ENCODE results near the gene FBF1.
"Not testable (repeated sequence)": the region's sequence is repeated elsewhere in the genome, so short reads cannot be mapped to it uniquely, and the experiment has no call there.

The FBF1 gene

DNA sequence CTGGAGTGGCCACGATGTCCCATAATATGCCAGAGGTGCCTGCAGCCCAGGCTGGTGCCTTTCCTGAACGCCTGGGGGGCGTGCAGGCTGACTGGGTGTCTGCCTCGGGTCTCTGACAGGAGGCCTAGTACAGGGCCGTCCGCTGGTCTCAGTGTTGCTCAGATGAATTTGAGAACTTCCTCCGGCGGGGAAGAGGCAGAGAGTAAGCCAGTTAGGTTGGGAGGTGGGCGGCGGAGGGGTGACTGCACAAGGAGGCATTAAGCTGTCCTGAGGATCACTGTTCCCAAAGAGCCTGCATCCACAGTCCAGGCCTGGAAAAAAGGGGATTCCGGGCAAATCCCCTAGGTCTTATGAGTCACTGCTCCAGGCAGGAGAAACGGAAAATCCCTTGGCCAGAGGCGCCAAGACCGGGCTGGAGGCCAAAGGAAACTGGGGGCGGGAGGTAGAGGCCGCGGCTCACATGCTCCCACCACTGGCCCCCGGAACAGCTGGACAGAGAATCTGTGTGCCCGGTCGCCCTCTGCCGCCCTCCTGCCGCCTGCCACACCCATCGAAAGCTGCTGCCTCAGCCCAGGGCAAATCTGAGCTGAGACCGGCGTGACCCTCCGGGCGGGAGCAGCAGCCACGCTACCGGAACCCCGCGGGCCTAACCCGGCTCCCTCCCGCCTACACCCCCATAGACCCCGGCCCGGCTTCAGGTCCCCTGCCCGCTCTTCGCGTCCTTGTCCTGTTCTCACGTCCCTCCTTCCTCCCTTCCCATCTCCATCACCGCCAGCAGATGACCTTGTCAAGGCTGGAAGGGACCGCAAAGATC is 63.7 kb downstream of the FBF1 start:
- DNase-seq (ENCODE audit: low spot score), result peak; percentile 57

DNA sequence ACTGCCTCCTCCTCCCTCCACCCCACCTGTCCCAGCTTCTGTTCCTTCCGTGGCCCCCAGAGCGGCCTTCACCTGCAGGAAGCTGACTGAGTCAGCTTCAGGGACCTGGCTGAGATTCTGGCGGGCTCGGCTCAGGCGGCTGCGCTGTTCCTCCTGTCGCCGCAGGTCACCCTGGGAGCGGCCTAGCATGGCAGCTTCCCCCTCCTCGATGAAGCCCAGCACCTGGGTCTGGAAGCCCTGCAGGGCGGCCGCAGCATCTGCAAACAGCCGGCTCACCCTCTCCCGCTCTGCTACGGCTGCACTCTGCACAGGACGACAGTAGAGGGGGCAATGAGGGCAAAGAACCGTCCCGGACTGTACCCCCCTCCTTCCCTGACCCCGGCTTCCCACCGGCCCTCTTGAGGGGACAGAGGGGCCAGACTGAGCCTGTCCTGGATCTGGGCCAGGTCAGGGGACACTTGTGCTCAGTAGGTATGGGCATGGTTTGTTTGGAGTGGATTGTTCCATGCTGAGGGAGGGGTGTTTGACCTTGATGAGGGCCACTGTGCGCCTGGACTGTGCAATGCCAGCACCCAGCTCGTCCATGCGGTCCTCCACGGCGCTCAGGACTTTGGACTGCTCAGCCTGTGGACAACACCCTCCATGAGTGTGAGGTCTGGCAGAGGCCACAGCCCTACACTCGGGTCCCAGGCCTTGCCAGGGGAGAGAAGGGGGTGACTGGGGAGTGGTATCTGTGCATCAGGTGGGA is 64.5 kb downstream of the FBF1 start:
- DNase-seq (ENCODE audit: low spot score), result peak; percentile 83

- DNase-seq (ENCODE audit: low spot score), result no peak
These were observed 65.0 kb downstream of the FBF1 start for GRCh38 chr17:75875940-75876189.

DNA sequence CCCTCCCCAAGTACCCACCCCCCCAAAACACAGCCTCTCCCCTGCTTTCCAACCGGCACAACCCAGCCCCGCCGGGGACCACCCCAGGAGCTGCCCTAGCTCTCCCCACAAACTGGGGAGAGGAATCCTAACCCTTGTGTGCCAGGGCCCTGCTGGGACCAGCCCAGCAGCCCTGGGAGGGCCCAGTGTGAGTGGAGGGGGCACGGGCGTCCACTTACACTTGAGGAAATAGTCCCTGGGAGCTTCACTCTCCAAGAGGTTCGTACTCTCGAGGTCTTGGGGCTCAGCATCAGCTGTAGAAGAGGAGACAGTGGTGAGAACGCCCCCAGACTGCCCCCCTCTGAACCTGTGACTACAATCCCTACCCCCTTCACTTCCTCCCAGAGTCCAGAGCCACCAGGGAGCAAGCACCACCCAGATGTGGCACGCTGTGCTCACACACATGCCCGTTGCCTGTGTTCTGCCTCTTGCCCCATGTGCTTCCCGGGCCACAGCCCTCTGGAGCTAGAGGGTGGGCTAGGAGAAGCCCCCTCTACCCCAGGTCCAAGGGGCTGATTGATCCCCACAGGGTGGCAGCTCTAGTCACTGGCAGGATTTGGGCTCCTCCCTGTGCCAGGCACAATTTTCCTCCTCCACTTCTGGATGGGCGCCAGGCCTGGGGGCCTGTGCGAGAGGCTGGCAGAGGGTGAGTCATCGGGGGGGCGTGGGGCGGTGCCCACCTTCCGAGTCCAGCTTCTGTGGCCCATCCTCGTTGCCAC is 65.5 kb downstream of the FBF1 start:
- no peak for DNase-seq (ENCODE audit: low spot score)

- no peak for DNase-seq (ENCODE audit: low spot score)
These were observed 66.3 kb downstream of the FBF1 start for GRCh38 chr17:75874323-75875181.

DNA sequence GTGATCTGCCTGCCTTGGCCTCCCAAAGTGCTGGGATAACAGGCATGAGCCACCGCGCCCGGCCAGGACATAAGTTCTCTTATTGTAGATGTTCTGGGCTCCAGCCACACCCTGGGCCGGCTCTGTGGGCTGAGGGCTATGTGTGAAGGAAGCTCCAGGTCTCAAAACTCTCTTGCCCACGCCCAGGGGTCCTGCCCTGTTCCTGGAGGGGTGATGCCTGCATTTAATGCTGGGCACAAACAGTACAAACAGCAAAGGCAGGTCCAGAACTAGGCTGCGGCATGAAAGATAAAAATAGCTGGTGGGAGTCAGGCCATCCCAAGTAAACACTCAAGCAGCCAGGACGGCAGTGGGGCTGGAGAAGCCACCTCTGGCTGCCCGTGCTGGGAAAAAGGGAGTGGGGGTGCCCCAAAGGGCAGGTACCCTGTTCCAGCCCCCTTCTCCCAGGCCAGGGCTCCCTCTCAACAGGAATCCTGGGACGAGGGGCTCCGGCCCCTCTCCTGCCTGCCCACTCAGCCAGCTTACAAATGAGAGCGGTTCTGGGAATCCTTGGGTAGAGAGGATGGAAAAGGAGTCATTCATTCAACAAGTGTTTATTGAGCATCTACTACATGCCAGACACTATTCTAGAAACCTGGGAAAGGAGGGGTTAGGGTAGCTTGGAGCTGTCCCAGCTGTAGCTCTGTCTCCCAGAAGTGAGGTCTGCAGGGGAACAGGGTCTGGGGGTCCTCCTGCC is 67.1 kb downstream of the FBF1 start:
- no peak for DNase-seq (ENCODE audit: low spot score)

DNA sequence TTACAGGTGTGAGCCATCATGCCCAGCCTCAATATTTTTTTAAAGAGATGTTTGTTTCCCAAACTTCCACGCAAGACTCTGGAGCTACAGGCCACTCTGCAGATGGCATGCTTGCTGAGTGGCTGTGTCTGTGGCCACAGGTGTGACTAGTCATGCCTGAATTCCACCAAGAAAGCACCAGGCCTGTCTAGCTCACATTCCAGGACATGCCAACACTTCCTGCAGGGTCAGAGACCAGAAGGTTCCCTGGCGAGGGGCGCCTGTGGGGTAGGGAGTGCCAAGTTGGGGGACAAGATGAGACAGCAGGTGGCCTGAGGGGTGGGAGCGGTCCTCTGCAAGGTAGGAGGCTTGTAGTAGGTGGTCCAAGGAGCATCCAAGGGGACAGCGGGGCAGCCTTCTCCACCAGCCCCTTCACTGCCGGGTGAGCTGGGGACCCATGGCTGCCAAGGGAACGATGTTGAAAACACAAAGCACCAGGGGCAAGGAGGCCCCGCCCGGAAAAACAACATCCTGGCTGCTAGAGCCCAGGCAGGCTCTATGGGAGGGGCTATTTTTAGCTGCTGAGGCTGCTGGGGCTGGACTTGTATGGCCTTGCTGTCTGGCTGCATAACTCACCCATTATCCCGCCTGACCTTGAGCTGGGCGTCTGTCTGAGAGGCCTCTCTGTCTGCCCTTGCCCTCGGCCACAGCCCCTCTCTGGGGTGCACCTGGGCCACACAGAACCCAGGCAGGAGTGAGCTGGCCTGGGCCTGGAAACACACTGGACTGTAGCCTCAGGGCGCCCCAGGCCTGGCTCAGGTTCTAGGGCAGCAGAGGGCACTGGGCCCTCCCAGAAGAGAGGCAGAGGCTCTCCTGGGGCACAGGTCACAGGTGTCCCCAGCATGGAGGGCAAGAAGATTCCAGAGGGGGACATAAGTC is 68.1 kb downstream of the FBF1 start:
- no peak for DNase-seq (ENCODE audit: low spot score)

GRCh38 chr17:75870228-75870627 is 70.6 kb downstream of the FBF1 start:
- not testable (repeated sequence) for DNase-seq (ENCODE audit: low spot score)

DNA sequence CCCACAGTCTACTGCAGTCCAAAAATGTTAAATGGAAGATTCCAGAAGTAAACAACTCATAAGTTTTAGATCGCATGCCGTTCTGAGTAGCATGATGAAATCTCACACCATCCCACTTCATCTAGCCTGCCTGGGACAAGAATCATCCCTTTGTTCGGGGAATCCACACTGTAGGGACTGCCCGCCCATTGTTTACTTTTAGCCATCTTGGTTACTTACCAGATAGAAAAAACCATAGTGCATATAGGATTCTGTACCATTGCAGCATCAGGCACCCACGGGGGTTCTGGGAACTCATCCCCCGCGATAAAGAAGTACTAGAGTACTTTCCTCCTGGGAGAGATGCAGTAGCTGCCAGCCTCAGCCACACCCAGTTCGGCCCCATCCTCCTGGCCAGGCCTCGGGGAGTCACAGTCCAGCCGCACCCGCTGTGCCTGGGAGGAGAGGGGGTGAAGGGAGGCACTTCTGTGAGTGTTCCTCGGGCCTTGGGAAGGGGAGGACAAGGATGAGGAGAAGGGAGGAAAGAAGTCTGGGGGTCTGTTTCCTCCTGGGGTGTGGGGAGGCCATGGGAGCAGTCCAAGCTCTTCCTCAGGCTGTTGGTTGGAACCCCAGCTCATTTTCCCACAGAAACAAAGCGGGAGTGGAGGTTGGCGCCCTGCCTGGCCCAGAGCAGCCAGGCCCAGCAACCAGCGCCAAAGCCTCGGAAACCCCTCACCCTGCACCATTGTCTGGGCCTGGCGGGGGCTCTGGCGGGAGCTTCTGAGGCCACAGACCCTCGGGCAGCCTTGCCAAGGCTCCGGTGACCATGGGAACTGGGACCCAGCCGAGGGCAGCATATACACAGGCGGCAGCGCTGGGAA is 71.3 kb downstream of the FBF1 start:
- DNase-seq (ENCODE audit: low spot score), result no peak

DNA sequence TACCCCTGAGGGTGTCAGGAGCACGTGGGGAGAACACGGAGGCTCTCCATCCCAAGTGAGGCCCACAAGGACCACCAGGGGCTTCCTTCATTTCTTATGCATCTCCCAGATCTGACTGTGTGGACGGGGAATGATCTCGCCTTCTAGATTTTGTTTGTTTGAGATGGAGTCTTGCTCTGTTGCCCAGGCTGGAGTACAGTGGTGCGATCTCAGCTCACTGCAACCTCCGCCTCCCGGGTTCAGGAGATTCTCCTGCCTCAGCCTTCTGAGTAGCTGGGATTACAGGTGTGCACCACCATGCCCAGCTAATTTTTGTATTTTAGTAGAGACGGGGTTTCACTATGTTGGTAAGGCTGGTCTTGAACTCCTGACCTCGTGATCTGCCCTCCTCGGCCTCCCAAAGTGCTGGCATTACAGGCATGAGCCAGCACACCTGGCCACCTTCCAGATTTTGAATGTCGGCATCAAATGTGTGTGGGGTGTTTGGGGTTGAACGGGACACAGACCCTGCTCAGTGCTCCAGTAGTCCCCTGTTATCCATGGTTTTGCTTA is 72.0 kb downstream of the FBF1 start:
- DNase-seq (ENCODE audit: low spot score), result not testable (repeated sequence)

DNA sequence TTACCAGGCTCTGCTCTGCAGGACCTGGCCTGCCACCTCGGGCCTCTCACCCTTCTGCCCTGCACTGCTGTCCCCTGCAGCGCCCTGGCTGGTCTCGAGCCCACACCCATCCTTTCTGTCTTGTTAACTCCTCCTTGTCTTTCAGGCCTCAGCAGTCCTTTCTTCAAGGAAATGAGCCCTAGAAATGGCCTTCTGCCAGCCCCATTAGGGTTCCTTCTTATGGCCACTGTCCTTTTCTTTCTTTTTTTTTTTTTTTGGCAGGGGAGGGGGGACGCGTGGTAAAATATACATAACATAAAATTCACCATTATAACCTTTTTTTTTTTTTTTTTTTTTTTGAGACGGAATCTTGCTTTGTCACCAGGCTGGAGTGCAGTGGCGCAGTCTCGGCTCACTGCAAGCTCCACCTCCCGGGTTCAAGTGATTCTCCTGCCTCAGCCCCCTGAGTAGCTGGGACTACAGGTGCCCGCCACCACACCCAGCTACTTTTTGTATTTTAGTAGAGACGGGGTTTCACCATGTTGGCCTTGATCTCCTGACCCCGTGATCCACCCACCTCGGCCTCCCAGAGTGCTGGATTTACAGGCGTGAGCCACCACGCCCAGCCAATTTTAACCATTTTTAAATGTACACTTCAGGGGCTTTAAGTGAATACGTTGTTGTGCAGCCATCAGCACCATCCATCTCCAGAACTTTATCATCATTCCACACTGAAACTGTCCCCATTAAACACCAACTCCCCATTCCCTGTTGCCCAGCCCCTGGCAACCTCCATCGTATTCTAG is 75.2 kb downstream of the FBF1 start:
- DNase-seq (ENCODE audit: low spot score), result not testable (repeated sequence)

- DNase-seq (ENCODE audit: low spot score), result not testable (repeated sequence)
These were observed 76.0 kb downstream of the FBF1 start for GRCh38 chr17:75864887-75865286.

DNA sequence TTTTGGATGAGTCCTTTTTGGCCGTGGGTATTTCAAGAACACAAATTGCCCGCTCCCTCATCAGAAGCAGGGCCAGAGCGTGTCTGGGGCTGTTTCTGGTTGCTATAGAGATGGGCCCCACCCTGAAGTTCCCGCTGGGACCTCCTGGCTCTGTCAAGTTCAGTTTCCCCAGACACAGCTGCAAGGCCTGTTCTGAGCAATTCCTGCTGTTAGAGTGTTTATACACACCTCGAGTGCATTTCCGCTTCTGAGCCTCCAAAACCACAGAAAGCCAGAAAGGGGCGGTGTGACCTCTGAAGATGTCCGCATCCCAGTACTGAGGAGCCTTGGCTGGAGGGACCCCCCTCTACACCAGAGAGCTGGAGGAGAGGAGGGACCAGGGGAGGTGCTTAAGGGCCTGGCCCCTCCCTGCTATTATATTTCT is 76.4 kb downstream of the FBF1 start:
- DNase-seq (ENCODE audit: low spot score), result no peak

DNA sequence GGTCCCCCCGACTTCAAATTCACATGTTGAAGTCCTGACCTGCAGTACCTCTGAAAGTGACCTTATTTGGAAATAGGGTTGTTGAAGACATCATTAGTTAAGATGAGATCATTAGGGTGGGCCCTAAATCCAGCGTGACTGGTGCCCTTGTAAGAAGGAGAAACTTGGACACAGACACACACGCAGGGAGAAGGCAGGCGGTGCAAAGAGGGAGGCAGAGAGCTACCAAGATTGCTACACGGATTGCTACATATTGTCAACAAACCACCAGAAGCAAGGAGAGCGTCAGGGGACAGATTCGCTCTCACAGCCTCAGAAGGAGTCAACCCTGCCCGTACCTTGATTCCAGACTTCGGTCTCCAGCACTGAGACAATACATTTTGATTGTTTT is 78.9 kb downstream of the FBF1 start:
- no peak for DNase-seq (ENCODE audit: low spot score)
